HG03342 (cell line): ENCODE results near the gene ANKRD17.

ENCODE experiments used
- ATAC-seq: cut with Tn5 transposase; IDR thresholded peaks from one replicate; pipeline ENCODE4 v1.9.1; 2021; ENCODE audit warnings: mild to moderate bottlenecking, moderate library complexity; ENCODE audit not compliant: unreplicated experiment

The ANKRD17 gene

GRCh38 chr4:73137121-73137520 is 121.5 kb downstream of the ANKRD17 start:
- no peak for ATAC-seq

DNA sequence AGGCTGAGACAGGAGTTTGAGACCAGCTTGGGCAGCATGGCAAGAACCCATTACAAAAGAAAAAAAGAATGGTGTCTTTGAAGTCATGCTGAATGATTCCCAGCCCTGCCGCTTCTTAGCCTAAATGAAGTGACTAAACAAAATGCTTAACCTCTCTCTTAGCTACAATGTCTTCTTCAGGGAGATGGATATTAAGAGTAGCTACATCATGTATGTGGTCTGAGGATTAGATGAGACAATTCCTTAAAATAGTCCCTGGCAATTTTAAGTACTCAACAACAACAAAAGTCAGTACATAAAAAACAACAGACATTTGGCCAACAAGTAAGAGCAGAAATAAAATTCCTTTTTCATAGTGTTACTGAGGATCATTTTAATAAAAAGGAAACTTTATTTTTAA is 124.8 kb downstream of the ANKRD17 start:
- no peak for ATAC-seq

DNA sequence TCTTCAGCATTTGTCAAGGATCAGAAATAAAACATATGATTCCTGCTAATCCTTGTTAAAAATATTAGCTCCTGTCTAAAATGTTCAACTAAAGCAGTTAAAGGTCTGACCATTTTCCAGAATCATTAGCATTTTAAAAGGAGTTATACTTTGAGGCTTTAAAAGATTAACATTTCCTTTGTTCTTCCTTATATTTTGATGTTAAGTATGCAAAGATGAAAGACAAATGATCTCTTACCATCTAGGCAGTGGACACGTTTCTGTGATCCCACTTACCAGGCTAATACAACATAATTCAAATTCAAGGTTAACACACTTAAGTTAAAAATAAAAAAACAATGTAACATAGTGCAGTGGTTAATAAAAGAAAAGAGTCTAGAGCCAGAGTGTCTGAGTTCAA is 127.3 kb downstream of the ANKRD17 start:
- no peak for ATAC-seq

DNA sequence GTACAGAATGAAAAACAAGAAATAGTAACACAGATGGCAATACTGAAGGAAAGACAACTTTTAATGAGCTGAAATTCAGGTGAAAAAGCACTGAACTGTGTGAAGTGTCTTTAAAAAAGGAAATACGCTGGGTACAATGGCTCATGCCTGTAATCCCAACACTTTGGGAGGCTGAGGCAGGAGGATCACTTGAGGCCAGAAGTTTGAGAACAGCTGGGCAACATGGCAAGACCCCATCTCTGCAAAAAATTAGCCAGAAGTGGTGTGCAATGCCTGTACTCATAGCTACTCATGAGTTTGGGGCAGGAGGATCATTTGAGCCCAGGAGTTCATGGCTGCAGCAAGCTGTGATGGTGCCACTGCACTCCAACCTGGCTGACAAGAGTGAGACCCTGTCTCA is 129.3 kb downstream of the ANKRD17 start:
- ATAC-seq: no peak

DNA sequence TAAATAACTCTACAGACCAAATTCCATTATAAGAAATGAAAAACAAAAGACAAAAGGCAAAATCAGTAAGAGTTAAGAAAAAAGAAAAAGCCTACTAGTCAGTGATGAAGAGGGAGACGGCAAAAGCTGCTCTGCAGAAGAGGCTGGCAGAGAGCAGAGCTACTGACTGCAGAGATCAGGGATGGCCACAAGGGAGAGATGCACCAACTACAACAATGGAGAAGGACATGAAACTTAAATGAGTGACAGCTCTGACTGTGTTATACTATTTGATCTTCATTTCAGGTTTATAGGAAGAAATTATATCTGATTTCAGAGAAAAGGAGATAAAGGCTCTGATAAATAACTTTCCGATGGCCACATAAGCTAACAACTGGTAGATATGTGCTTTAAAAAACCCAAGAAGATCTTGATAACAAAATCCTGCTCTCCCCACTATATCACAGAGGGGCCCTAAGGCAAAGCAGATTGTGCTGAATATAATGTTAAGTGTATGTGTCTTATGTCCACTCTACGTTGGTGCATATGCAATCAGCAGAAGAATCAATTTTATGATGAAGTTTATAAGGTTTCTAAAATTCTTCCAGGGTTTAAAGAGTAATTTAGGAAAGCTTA is 130.7 kb downstream of the ANKRD17 start:
- ATAC-seq: peak; percentile 84

DNA sequence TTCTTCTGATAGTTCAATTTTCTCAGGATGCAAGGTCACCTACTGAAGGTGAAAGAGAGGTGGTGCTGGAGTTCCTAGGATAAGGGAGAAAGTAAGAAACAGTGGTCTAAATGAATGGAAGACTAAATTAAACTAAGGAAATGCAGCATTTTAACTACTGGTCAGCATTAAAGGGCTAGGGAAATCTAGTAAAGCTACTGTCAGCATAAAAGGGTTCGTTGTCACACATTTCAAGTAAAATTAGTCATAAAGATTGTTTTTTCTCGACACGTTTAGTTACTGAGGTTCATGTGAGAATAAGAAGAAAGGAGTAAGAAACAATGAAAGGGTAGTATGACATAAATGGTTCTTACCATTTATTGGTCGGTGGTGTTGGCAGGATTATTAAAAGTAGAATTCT is 149.1 kb downstream of the ANKRD17 start:
- ATAC-seq: no peak

- no peak for ATAC-seq
Observed at GRCh38 chr4:73104695-73105094, 153.9 kb downstream of the ANKRD17 start.

GRCh38 chr4:73103799-73104503 is 154.6 kb downstream of the ANKRD17 start:
- ATAC-seq: no peak

DNA sequence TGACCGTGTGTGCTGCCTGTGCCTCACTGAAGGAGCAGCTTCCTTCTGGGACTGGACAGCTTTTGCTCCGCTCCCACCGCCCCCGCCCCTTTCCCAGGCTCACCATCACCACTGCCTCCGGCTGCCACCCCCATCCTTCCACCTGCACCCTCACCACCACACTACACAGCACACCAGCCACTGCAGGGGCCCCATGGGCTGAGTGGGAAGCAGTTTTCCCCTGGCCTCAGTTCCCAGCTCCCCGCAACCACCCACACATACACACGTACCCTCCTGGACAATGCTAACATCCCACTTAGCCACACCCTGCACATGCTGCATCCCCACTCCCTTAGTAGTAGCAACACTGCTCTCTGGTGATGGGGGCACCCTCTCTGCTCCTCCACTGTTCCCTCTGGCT is 159.5 kb downstream of the ANKRD17 start:
- no peak for ATAC-seq

- no peak for ATAC-seq
Observed at GRCh38 chr4:73098713-73099112, 159.9 kb downstream of the ANKRD17 start.

DNA sequence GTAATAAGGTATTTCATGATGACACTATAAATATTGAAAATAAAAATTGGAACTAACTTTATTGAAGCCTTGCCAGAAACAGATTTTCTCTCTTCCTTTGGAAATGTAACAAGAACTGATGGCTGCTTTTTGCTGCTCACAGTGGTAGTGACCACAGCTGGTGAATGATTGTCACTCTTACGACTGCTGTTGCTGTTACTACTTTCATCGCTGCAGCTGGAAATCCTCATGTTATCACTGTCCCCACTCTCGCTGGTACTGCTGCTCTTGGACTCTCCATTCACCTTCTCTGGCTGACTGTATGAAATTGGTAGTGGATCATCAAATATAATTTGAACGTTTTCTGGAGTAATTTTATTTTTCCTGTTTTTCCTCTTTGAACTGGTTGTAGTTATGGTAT is 160.6 kb downstream of the ANKRD17 start:
- no peak for ATAC-seq

DNA sequence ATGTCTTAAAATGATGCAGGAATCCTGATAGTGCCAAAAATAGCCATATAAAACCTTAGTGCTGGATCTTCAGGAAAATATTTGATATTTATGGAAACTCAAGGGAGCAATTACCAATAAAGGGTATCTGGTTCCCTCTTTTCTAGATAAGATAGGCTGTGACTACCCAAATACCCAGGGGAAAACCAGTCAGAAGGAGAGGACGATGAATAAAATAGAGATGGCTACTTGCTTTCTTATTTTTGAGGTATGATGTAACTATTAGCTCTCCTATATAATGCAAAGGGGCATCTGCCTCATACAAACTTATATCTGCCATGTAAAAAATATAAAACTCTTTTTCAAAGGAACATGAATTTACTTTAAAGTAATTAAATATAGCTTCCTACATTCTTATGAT is 165.7 kb downstream of the ANKRD17 start:
- ATAC-seq: no peak

DNA sequence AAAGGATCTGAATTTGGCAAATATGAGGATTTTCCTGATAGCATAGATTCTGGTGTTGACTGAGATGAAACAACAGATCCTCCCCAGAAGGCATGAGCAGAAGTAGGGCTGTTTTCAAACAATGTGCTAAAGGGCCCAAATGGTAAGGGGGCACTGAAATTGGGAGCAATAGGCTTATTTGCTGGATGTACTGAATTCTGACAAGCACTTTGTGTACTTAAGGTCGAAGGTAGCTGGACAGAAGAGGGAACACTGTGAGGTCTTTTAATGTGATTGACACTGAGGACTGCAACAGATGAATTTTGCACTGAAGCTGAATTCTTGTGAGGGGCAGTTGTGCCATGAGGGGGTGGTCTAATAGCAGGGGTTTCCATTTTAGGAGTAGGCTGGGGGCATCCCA is 167.9 kb downstream of the ANKRD17 start:
- ATAC-seq: no peak

- ATAC-seq: no peak
Observed at GRCh38 chr4:73087871-73088270, 170.7 kb downstream of the ANKRD17 start.

DNA sequence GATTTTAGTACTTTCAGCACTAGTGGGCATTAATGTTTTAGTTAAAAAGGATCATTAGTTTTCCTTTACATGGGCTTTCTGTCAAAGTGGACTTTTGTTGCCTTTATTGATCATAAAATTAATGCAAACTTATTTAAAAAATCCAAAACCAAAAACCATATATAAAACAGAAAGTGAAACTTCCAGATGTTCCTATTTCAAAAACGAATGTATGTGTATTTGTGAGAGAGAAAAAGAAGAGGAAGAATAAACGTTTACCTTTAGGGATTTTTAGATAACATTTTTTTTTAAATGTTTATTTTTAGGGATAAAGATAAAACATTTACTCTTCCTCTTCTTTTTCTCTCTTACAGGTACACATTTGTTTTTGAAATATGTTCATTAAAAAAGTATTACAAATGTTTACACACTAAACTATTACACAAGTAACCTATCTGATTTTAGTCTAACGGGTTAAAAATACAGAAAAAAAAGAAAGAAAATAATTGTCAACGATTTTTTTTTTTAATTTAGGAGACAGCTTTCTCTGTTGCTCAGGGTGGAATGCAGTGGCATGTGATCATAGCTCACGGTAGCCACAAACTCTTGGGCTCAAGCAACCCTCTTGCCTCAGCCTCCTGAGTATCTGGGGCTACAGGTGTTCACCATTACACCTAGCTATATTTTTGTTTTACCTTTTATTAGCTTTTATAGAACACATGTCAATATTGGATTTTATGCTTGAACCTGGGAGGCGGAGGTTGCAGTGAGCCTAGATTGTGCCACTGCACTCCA is 172.3 kb downstream of the ANKRD17 start:
- no peak for ATAC-seq

DNA sequence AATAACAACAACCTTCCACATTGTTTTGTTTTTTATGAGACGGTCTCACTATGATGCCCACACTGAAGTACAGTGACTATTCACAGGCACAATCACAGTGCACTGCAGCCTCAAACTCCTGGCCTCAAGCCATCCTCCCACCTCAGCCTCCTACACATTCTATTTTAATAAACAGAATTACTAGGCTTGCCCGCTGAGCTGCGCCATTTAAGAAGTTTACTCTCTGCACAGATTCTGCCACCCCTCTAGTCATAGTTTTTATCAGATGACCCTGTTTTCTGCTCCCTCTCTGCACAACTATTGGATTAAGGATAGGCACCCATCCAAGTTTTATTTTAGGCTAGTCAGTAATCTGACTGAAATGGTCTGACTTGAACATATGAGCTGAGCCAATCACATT is 177.8 kb downstream of the ANKRD17 start:
- no peak for ATAC-seq

DNA sequence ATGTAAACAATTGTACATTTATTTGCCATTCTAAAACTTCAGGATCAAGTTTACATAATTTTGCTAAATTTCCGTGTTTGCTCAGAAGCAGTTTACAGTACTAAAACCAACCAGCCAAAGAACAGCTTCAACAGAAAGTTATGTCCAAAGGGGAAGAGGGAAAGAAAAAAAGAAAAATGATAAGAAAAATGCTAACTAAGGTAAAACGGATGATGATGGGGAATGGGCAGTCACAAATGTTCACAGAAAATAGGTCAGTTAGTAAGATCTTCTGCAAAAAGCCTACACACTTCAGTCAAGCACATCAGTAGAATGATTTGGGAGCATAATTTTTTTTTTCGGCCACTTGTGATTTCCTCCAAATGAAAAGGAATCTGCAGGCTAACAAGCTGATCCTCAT is 182.8 kb downstream of the ANKRD17 start:
- no peak for ATAC-seq

GRCh38 chr4:73070074-73070390 is 188.6 kb downstream of the ANKRD17 start:
- ATAC-seq: peak; percentile 12

- peak; percentile 83 for ATAC-seq
Observed at GRCh38 chr4:73069338-73070073, 189.1 kb downstream of the ANKRD17 start, which contains the start of gene COX18. Gene COX18 (minus strand): TSS chr4:73069716. CDS start chr4:73069649, 67 bp downstream.

DNA sequence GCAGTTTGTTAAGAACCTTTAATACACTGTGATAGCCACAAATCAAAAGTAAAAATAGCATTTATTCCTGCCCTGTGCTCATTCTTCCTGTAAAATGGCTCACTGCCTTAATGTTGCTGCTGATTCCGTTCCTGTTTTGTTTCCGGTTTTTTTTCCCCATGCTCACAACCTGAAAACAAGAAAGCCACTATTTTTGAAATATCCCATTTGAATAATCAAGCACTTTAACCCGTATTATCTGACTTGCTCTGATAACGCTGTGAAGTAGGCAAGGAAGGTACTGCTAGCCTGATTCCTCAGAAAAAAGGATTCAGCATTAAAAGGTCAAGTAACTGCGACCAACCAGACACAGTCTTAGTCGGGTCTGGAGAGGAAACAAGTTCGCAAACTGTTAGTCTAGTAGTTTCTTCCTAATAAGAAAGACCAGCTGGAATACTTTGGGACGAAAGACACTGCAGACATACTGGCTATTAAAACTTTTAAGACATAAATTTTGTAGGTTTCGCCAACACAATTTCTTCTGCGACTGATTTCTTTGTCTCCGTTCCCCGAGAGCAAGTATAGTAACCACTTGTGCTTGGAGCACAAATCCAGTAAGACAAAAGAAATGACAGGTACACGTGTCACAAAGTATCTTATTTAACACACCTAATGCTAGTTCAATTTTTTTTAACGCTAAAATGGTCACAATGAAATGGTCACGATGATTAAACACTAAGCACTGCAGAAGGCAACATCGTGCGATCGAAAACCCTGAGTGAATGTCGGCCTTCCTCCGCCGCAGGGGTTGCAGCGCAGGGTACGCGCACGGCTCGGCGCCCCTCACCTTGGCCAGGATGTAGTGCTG is 189.9 kb downstream of the ANKRD17 start:
- ATAC-seq: peak; percentile 3
